Measurements from ENCODE around the gene FRMD4B.

DNA sequence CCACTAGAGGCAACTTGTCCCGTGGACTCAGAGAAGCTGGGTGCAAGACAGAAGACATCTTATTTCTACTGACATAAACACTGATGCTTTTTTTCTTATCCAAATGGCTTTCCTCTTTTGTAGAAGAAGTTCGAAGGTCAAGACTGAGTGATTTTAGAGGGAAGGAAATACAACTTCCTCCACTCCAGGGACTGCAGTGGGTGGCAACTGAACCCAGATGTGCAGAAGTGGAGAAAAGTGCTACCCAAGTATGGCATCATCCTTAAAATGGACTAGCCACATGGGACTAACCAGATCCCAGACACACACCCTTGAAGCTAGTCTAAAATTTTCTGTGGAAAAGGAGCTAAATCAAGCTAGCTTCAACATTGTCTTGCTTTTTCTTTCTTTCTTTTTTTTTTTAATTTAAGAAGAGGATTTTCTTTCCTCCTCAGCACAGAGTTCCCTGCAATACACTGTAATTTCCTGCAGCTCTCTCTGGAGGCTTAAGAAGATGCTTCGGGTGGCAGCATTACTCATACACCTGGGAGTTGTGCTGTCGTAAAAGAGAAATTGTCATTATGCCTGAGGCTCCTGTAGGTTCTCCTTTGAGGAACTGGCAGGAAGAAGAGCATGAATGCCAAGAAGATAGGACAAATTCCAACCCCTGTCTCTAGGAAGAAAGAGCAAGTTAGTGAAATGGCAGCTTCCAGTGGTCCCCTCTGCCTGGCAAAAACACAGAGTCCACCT is 3.8 kb upstream of the FRMD4B start:
- TF ChIP-seq EZH2 (IDR thresholded peaks at IDR 0.05; ENCODE audit: insufficient read depth, poor library complexity, severe bottlenecking) (no peak), EZH2phosphoT487 (IDR thresholded peaks at IDR 0.05; ENCODE audit: insufficient read depth, low read depth) (no peak)
